ENCODE results near the gene OSM.

- TF ChIP-seq POLR2AphosphoS5 (IDR thresholded peaks at IDR 0.05) (no peak), CTCF (IDR thresholded peaks at IDR 0.05) (no peak)
Measured at GRCh38 chr22:30282616-30283046, 16.0 kb upstream of the OSM start.
